WTC11 (cell line): ENCODE results near the gene POLD3. TPM values are rescaled to one million over a fixed set of nuclear protein-coding genes. Genes with fewer than 3 reads are reported as not detected.

ENCODE experiments used
- ATAC-seq: fragments of 200-7000 bp; cut with Tn5 transposase; 2 replicates; pipeline ENCODE4 v1.10.0; 2021; ENCODE audit warnings: mild to moderate bottlenecking, moderate library complexity
- CTCF ChIA-PET: fragments of 300-600 bp; sonication (Branson Sonifier 250); formaldehyde crosslinking; loops from one replicate; lab custom pipeline; 2021; ENCODE audit warnings: antibody characterized with exemption; lab: Charles Lee
- POLR2A ChIA-PET: fragments of 350-600 bp; sonication (Branson Sonifier 250); formaldehyde crosslinking; loops from one replicate; lab custom pipeline; 2021; ENCODE audit warnings: antibody characterized with exemption; lab: Charles Lee
- DNase-seq: peaks from one replicate; pipeline ENCODE4 v3.0.0; 2021; ENCODE audit warnings: low spot score
- H3K27ac Mint-ChIP-seq: 2 replicates; pipeline ENCODE4 v1.8.0; 2021; ENCODE audit warnings: mixed read lengths
- H3K27me3 Mint-ChIP-seq: 2 replicates; pipeline ENCODE4 v1.8.0; 2021; ENCODE audit warnings: low read depth, mild to moderate bottlenecking, moderate library complexity, mixed read lengths
- H3K36me3 Mint-ChIP-seq: 2 replicates; pipeline ENCODE4 v1.8.0; 2021; ENCODE audit warnings: mixed read lengths
- H3K4me1 Mint-ChIP-seq: 2 replicates; pipeline ENCODE4 v1.8.0; 2022; ENCODE audit warnings: mixed read lengths
- H3K4me3 Mint-ChIP-seq: 2 replicates; pipeline ENCODE4 v1.8.0; 2021; ENCODE audit warnings: mild to moderate bottlenecking, moderate library complexity, mixed read lengths
- H3K9me3 Mint-ChIP-seq: 2 replicates; pipeline ENCODE4 v1.8.0; 2021; ENCODE audit warnings: mixed read lengths
- CREM ChIP-seq: sonication (generic); formaldehyde crosslinking; IDR thresholded peaks from 2 replicates; pipeline ENCODE4 v1.8.1; 2022; ENCODE audit warnings: mild to moderate bottlenecking, missing genetic modification reagents, moderate library complexity
- ETV6 ChIP-seq: sonication (generic); formaldehyde crosslinking; IDR thresholded peaks from 2 replicates; pipeline ENCODE4 v1.8.1; 2022; ENCODE audit warnings: mild to moderate bottlenecking, missing genetic modification reagents
- GRHL2 ChIP-seq: fragments of 250-450 bp; sonication (Bioruptor Pico); IDR thresholded peaks from 2 replicates; pipeline ENCODE4 v1.8.0; 2022; ENCODE audit warnings: mild to moderate bottlenecking, moderate library complexity; ENCODE audit not compliant: insufficient replicate concordance, severe bottlenecking
- GTF2I ChIP-seq: fragments of 250-450 bp; sonication (Bioruptor Pico); conservative IDR thresholded peaks from 2 replicates; pipeline ENCODE4 v1.4.0; 2021; ENCODE audit warnings: mild to moderate bottlenecking
- HMGA2 ChIP-seq: fragments of 250-450 bp; sonication (Bioruptor Pico); IDR thresholded peaks from 2 replicates; pipeline ENCODE4 v1.4.0; 2021; ENCODE audit warnings: mild to moderate bottlenecking, moderate library complexity
- JAZF1 ChIP-seq: fragments of 250-450 bp; sonication (Bioruptor Pico); IDR thresholded peaks from 2 replicates; pipeline ENCODE4 v1.9.0; 2021; ENCODE audit warnings: moderate library complexity, mild to moderate bottlenecking, inconsistent platforms
- JUN ChIP-seq: sonication (generic); formaldehyde crosslinking; IDR thresholded peaks from 2 replicates; pipeline ENCODE4 v1.8.0; 2023; ENCODE audit warnings: mild to moderate bottlenecking, missing genetic modification reagents
- MYBL2 ChIP-seq: sonication (generic); formaldehyde crosslinking; IDR thresholded peaks from 2 replicates; pipeline ENCODE4 v1.8.1; 2023; ENCODE audit warnings: mild to moderate bottlenecking, moderate library complexity, missing genetic modification reagents
- NFATC4 ChIP-seq: fragments of 250-450 bp; sonication (Bioruptor Pico); IDR thresholded peaks from 2 replicates; pipeline ENCODE4 v1.9.0; 2021; ENCODE audit warnings: mild to moderate bottlenecking
- NFE2L1 ChIP-seq: sonication (generic); formaldehyde crosslinking; IDR thresholded peaks from 2 replicates; pipeline ENCODE4 v1.8.1; 2023; ENCODE audit warnings: missing genetic modification reagents
- NFYB ChIP-seq: sonication (generic); formaldehyde crosslinking; conservative IDR thresholded peaks from 2 replicates; pipeline ENCODE4 v1.8.0; 2022; ENCODE audit warnings: low read depth, missing genetic modification reagents
- NR1H2 ChIP-seq: sonication (generic); formaldehyde crosslinking; IDR thresholded peaks from 2 replicates; pipeline ENCODE4 v1.9.0; 2021; ENCODE audit warnings: mild to moderate bottlenecking, moderate library complexity, missing genetic modification reagents
- SMAD3 ChIP-seq: sonication (generic); formaldehyde crosslinking; IDR thresholded peaks from 2 replicates; pipeline ENCODE4 v1.8.0; 2022; ENCODE audit warnings: missing genetic modification reagents, mild to moderate bottlenecking, borderline replicate concordance
- ZNF138 ChIP-seq: sonication (generic); formaldehyde crosslinking; conservative IDR thresholded peaks from 2 replicates; pipeline ENCODE4 v1.8.1; 2022; ENCODE audit warnings: mild to moderate bottlenecking, moderate library complexity, missing genetic modification reagents
- total RNA-seq: library from RNA; stranded (reverse); gene quantifications from 3 replicates; pipeline ENCODE4 v1.2.3, GENCODE V29; 2021
- TF ChIP-seq, protein P1 (sequence below): sonication (generic); formaldehyde crosslinking; IDR thresholded peaks from 2 replicates; pipeline ENCODE4 v1.8.1; 2022; ENCODE audit warnings: mild to moderate bottlenecking, missing genetic modification reagents, moderate library complexity, borderline replicate concordance
- TF ChIP-seq, protein P2 (sequence below): sonication (generic); formaldehyde crosslinking; IDR thresholded peaks from 2 replicates; pipeline ENCODE4 v1.8.1; 2023; ENCODE audit warnings: mild to moderate bottlenecking, missing genetic modification reagents, borderline replicate concordance
- TF ChIP-seq, protein P3 (sequence below): sonication (generic); formaldehyde crosslinking; IDR thresholded peaks from 2 replicates; pipeline ENCODE4 v1.8.1; 2023; ENCODE audit warnings: mild to moderate bottlenecking, moderate library complexity, missing genetic modification reagents
- TF ChIP-seq, protein P4 (sequence below): sonication (generic); formaldehyde crosslinking; IDR thresholded peaks from 2 replicates; pipeline ENCODE4 v1.8.1; 2023; ENCODE audit warnings: mild to moderate bottlenecking, missing genetic modification reagents, moderate library complexity
- TF ChIP-seq, protein P5 (sequence below): sonication (generic); formaldehyde crosslinking; IDR thresholded peaks from 2 replicates; pipeline ENCODE4 v1.8.0; 2022; ENCODE audit warnings: mild to moderate bottlenecking, missing genetic modification reagents
- TF ChIP-seq, protein P6 (sequence below): sonication (generic); formaldehyde crosslinking; IDR thresholded peaks from 2 replicates; pipeline ENCODE4 v1.8.0; 2023; ENCODE audit warnings: missing genetic modification reagents, mild to moderate bottlenecking, borderline replicate concordance
- TF ChIP-seq, protein P7 (sequence below): sonication (generic); formaldehyde crosslinking; IDR thresholded peaks from 2 replicates; pipeline ENCODE4 v1.8.0; 2022; ENCODE audit warnings: mild to moderate bottlenecking, missing genetic modification reagents

The POLD3 gene
- total RNA-seq, 1 experiment from 2014 or later: 24.1 TPM

DNA sequence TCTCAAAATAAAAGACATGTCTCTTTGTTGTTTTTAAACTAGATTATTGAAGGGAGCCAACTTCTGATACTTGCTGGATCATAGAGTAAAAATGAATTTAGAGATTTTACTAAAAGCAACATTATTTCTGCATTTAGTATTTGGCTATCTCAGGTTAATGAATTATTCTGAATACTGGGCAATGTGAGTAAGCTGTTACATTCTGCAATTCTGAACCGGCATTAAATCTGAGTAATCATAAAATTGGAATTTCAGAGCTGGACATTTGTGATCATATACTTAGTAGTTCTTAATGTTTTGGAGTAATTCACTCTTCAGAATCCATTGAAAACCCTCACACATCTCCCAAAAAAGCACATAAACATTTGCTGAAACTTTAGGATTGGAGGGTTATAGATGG is 11.5 kb downstream of the POLD3 start:
- Mint-ChIP-seq H3K4me1 (no peaks in the 10 kb centered on the region), H3K27ac (no peak overlapping the region), H3K36me3 (peaks cover 17% of the 10 kb centered on the region), H3K4me3 (no peak overlapping the region), H3K9me3 (no peaks in the 10 kb centered on the region), H3K27me3 (no peaks in the 10 kb centered on the region)
- no peak for TF ChIP-seq MYBL2 (CRISPR knock-in tag)
- no peak for DNase-seq
- CTCF ChIA-PET: interaction anchor here (2.5 kb wide), 1 partner anchor 99 kb away, joined by 9 read pairs; no protein-coding TSS in a partner anchor
- POLR2A ChIA-PET: no interaction called here
- no peak for ATAC-seq

DNA sequence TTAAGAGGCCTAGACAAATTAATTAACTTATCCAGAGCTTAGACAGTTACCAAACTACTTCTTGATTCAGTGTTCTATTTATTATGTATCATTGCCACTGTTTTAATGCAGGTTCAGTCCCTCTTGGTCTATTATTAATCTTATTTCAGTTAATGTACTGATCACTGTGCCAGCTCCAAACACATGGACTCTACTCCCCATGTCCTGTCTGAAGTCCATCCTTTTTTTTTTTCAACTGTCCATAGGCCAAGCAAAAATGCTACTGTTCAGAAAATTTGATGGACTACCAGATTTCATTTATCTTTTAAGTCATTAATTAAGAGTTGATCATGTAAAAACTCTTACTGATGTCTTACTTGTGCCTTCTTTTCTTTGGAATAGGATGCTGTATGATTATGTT is 11.9 kb downstream of the POLD3 start:
- CTCF ChIA-PET: no interaction called here
- ATAC-seq: no peak
- Mint-ChIP-seq H3K27ac (no peak overlapping the region), H3K9me3 (no peaks in the 10 kb centered on the region), H3K27me3 (no peaks in the 10 kb centered on the region), H3K36me3 (peaks cover 17% of the 10 kb centered on the region)
- POLR2A ChIA-PET: no interaction called here
- TF ChIP-seq ETV6 (CRISPR knock-in tag) (no peak), JAZF1 (CRISPR knock-in tag) (no peak), ZNF138 (CRISPR knock-in tag) (no peak), HMGA2 (CRISPR knock-in tag) (no peak)
- TF ChIP-seq, protein P1, sequence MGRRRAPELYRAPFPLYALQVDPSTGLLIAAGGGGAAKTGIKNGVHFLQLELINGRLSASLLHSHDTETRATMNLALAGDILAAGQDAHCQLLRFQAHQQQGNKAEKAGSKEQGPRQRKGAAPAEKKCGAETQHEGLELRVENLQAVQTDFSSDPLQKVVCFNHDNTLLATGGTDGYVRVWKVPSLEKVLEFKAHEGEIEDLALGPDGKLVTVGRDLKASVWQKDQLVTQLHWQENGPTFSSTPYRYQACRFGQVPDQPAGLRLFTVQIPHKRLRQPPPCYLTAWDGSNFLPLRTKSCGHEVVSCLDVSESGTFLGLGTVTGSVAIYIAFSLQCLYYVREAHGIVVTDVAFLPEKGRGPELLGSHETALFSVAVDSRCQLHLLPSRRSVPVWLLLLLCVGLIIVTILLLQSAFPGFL (CRISPR knock-in tag): no peak
- TF ChIP-seq, protein P2, sequence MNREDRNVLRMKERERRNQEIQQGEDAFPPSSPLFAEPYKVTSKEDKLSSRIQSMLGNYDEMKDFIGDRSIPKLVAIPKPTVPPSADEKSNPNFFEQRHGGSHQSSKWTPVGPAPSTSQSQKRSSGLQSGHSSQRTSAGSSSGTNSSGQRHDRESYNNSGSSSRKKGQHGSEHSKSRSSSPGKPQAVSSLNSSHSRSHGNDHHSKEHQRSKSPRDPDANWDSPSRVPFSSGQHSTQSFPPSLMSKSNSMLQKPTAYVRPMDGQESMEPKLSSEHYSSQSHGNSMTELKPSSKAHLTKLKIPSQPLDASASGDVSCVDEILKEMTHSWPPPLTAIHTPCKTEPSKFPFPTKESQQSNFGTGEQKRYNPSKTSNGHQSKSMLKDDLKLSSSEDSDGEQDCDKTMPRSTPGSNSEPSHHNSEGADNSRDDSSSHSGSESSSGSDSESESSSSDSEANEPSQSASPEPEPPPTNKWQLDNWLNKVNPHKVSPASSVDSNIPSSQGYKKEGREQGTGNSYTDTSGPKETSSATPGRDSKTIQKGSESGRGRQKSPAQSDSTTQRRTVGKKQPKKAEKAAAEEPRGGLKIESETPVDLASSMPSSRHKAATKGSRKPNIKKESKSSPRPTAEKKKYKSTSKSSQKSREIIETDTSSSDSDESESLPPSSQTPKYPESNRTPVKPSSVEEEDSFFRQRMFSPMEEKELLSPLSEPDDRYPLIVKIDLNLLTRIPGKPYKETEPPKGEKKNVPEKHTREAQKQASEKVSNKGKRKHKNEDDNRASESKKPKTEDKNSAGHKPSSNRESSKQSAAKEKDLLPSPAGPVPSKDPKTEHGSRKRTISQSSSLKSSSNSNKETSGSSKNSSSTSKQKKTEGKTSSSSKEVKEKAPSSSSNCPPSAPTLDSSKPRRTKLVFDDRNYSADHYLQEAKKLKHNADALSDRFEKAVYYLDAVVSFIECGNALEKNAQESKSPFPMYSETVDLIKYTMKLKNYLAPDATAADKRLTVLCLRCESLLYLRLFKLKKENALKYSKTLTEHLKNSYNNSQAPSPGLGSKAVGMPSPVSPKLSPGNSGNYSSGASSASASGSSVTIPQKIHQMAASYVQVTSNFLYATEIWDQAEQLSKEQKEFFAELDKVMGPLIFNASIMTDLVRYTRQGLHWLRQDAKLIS (CRISPR knock-in tag): no peak
- TF ChIP-seq, protein P3, sequence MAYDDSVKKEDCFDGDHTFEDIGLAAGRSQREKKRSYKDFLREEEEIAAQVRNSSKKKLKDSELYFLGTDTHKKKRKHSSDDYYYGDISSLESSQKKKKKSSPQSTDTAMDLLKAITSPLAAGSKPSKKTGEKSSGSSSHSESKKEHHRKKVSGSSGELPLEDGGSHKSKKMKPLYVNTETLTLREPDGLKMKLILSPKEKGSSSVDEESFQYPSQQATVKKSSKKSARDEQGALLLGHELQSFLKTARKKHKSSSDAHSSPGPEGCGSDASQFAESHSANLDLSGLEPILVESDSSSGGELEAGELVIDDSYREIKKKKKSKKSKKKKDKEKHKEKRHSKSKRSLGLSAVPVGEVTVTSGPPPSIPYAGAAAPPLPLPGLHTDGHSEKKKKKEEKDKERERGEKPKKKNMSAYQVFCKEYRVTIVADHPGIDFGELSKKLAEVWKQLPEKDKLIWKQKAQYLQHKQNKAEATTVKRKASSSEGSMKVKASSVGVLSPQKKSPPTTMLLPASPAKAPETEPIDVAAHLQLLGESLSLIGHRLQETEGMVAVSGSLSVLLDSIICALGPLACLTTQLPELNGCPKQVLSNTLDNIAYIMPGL (CRISPR knock-in tag): no peak
- TF ChIP-seq, all 79 proteins: peak for 0
- H3K4me1 Mint-ChIP-seq: no peaks in the 10 kb centered on the region
- H3K4me3 Mint-ChIP-seq: no peak overlapping the region
- no peak for DNase-seq

DNA sequence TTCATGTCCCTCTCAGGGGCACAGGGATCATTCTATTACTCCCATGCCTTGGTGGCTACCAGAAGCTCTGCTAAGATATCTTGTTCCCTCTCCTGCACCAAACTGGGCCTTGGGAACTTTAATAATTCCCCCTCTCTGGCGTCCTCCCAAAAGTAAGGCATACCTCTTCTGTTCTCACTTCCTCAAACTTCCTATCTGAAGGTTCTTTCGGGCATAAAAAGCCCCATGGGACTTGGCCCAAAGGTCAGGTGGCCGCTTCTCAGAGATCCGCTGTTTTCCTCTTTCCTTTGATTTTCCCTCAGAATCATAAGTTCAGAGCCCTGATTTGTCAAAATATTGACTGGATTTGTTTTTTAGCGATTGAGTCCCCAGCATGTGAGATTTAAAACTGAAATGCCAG is 13.0 kb downstream of the POLD3 start:
- H3K27me3 Mint-ChIP-seq: no peaks in the 10 kb centered on the region
- H3K4me1 Mint-ChIP-seq: no peaks in the 10 kb centered on the region
- ATAC-seq: no peak
- H3K9me3 Mint-ChIP-seq: no peaks in the 10 kb centered on the region
- no peak for DNase-seq
- peaks cover 22% of the 10 kb centered on the region for H3K36me3 Mint-ChIP-seq
- ChIA-PET CTCF (no interaction called here), POLR2A (no interaction called here)
- H3K27ac Mint-ChIP-seq: no peak overlapping the region
- no peak overlapping the region for H3K4me3 Mint-ChIP-seq
- TF ChIP-seq NR1H2: no peak
- TF ChIP-seq JUN (CRISPR knock-in tag): no peak
- TF ChIP-seq, protein P4, sequence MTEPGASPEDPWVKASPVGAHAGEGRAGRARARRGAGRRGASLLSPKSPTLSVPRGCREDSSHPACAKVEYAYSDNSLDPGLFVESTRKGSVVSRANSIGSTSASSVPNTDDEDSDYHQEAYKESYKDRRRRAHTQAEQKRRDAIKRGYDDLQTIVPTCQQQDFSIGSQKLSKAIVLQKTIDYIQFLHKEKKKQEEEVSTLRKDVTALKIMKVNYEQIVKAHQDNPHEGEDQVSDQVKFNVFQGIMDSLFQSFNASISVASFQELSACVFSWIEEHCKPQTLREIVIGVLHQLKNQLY (CRISPR knock-in tag): no peak
- TF ChIP-seq, protein P5, sequence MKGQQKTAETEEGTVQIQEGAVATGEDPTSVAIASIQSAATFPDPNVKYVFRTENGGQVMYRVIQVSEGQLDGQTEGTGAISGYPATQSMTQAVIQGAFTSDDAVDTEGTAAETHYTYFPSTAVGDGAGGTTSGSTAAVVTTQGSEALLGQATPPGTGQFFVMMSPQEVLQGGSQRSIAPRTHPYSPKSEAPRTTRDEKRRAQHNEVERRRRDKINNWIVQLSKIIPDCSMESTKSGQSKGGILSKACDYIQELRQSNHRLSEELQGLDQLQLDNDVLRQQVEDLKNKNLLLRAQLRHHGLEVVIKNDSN (CRISPR knock-in tag): no peak
- TF ChIP-seq, protein P6, sequence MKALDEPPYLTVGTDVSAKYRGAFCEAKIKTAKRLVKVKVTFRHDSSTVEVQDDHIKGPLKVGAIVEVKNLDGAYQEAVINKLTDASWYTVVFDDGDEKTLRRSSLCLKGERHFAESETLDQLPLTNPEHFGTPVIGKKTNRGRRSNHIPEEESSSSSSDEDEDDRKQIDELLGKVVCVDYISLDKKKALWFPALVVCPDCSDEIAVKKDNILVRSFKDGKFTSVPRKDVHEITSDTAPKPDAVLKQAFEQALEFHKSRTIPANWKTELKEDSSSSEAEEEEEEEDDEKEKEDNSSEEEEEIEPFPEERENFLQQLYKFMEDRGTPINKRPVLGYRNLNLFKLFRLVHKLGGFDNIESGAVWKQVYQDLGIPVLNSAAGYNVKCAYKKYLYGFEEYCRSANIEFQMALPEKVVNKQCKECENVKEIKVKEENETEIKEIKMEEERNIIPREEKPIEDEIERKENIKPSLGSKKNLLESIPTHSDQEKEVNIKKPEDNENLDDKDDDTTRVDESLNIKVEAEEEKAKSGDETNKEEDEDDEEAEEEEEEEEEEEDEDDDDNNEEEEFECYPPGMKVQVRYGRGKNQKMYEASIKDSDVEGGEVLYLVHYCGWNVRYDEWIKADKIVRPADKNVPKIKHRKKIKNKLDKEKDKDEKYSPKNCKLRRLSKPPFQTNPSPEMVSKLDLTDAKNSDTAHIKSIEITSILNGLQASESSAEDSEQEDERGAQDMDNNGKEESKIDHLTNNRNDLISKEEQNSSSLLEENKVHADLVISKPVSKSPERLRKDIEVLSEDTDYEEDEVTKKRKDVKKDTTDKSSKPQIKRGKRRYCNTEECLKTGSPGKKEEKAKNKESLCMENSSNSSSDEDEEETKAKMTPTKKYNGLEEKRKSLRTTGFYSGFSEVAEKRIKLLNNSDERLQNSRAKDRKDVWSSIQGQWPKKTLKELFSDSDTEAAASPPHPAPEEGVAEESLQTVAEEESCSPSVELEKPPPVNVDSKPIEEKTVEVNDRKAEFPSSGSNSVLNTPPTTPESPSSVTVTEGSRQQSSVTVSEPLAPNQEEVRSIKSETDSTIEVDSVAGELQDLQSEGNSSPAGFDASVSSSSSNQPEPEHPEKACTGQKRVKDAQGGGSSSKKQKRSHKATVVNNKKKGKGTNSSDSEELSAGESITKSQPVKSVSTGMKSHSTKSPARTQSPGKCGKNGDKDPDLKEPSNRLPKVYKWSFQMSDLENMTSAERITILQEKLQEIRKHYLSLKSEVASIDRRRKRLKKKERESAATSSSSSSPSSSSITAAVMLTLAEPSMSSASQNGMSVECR (CRISPR knock-in tag): no peak
- no peak for TF ChIP-seq NFE2L1 (CRISPR knock-in tag)
- TF ChIP-seq, protein P7, sequence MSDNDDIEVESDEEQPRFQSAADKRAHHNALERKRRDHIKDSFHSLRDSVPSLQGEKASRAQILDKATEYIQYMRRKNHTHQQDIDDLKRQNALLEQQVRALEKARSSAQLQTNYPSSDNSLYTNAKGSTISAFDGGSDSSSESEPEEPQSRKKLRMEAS (CRISPR knock-in tag): no peak
- no peak for TF ChIP-seq NFYB (CRISPR knock-in tag)
- TF ChIP-seq SMAD3: no peak
- no peak for TF ChIP-seq NFATC4
- no peak for TF ChIP-seq GRHL2 (CRISPR knock-in tag)
- TF ChIP-seq CREM (CRISPR knock-in tag): no peak
- no peak for TF ChIP-seq GTF2I (CRISPR knock-in tag)
